Gastrocnemius medialis (tissue), 4 donors: ENCODE measurements around the gene MRM2. TPM values are rescaled to one million over a fixed set of nuclear protein-coding genes. Genes with fewer than 3 reads are reported as not detected.

Experiments
- ATAC-seq, 2 donors: fragments of 150-250 bp; one replicate each; pipeline ENCODE4 v1.9.1; 2016
- DNase-seq, 2 donors: peaks; one replicate each; pipeline ENCODE4 v3.0.0-alpha.2; 2019
- H3K27ac ChIP-seq, 4 donors: fragments of 200-600 bp; sonication (generic); 1 replicate in 1 of 4; 2 replicates in 3 of 4; pipeline ENCODE4 v1.5.1; 2016 to 2018; ENCODE audit warnings: mild to moderate bottlenecking in 2 of 4, moderate library complexity in 1 of 4
- H3K27me3 ChIP-seq, 3 donors: fragments of 200-600 bp; sonication (generic) in 2 of 3; 1 replicate in 1 of 3; 2 replicates in 2 of 3; pipeline versions ENCODE4 v1.5.1 to v1.6.0; 2016 to 2019; ENCODE audit warnings: mild to moderate bottlenecking in 1 of 3, moderate library complexity in 1 of 3
- H3K36me3 ChIP-seq, 2 donors: fragments of 200-600 bp; sonication (generic) in 1 of 2; one replicate each; pipeline ENCODE4 v1.5.1; 2017 to 2018
- H3K4me1 ChIP-seq, 2 donors: fragments of 200-600 bp; sonication (generic) in 1 of 2; one replicate each; pipeline ENCODE4 v1.5.1; 2016 to 2017; ENCODE audit warnings: mild to moderate bottlenecking in 2 of 2
- H3K4me3 ChIP-seq, 4 donors: fragments of 200-600 bp; sonication (generic) in 3 of 4; 1 replicate in 1 of 4; 2 replicates in 3 of 4; pipeline ENCODE4 v1.5.1; 2016 to 2019; ENCODE audit warnings: mild to moderate bottlenecking in 2 of 4
- H3K9me3 ChIP-seq, 3 donors: fragments of 200-600 bp; sonication (generic) in 2 of 3; 1 replicate in 1 of 3; 2 replicates in 2 of 3; pipeline ENCODE4 v1.5.1; 2016 to 2019
- CTCF ChIP-seq, 5 experiments: fragments of 450-650 bp in 3 of 5; fragments of 200-600 bp in 2 of 5; sonication (generic) in 2 of 5; IDR thresholded peaks in 4 of 5; conservative IDR thresholded peaks in 1 of 5; 1 replicate in 4 of 5; 2 replicates in 1 of 5; pipeline ENCODE4 v1.5.1; 2016 to 2019; ENCODE audit warnings: antibody characterized with exemption in 5 of 5, mild to moderate bottlenecking in 3 of 5, moderate library complexity in 3 of 5
- POLR2A ChIP-seq, 2 donors: fragments of 450-650 bp; IDR thresholded peaks; one replicate each; pipeline ENCODE4 v1.6.1; 2017; ENCODE audit warnings: antibody characterized with exemption in 2 of 2, mild to moderate bottlenecking in 2 of 2, moderate library complexity in 2 of 2
- in situ Hi-C, 4 donors: fragments of 200-750 bp; cut with MboI; loops; one replicate each; pipeline versions ENCODE4 v1.15.0 to v1.8.0; 2017; ENCODE audit warnings: low sequenced_read_pairs in 4 of 4
- intact Hi-C: fragments of 100-400 bp; cut with DNase I; formaldehyde crosslinking; loops from one replicate; pipeline ENCODE4 v1.15.1; 2023; ENCODE audit warnings: low total_unique reads
- total RNA-seq, 4 donors: library from RNA; depleted of rRNA; stranded (reverse); fragments of >200 nt; gene quantifications; one replicate each; pipeline versions ENCODE4 v1.1.0 to v1.2.3, GENCODE V29; 2016

Gene MRM2
- total RNA-seq, 4 donors from 2014 or later, result 14.1 to 41.7 (median 16.9) TPM

GRCh38 chr7:2253525-2254244 lies 11.7 kb upstream of the MRM2 start:
- Histone ChIP-seq H3K4me1 (no peaks in the 10 kb centered on the region), H3K36me3 (peaks cover 0 to 9% of the 10 kb centered on the region in 2 donors)
- intact Hi-C loops, result no loop called here

DNA sequence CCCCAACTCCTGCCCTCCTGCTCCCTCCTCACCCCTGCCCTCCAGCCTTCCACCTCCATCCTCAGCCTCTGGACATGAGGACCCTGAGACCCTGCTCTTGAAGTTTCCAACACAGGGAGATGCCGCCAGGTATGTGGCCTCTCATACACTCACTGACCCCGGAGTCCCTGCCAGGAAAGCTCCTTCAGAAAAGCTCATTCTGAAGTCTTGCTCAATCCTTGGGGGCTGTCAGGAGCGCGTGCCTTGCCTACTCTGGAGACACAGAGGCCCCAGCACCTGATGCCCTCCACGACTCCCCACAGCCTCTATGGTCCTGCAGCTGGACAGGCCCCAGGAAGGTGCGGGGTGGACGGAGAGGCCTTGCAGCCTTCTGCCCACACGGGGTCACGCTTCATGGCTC lies 11.0 kb upstream of the MRM2 start:
- Histone ChIP-seq H3K36me3 (peaks cover 0 to 9% of the 10 kb centered on the region in 2 donors), H3K4me3 (no peak overlapping the region), H3K27me3 (no peaks in the 10 kb centered on the region), H3K4me1 (no peaks in the 10 kb centered on the region), H3K9me3 (no peaks in the 10 kb centered on the region), H3K27ac (no peak overlapping the region)
- no peak for TF ChIP-seq POLR2A (IDR thresholded peaks at IDR 0.05)
- in situ Hi-C loops, result no loop called here
- DNase-seq, result no peak
- ATAC-seq, result no peak
- intact Hi-C loops, result no loop called here

More at GRCh38 chr7:2253525-2254244, 11.7 kb upstream of the MRM2 start:
- in situ Hi-C loops, result no loop called here
- Histone ChIP-seq H3K27ac (no peak overlapping the region), H3K9me3 (no peaks in the 10 kb centered on the region), H3K4me3 (no peak overlapping the region), H3K27me3 (no peaks in the 10 kb centered on the region)
- ATAC-seq, result no peak
- TF ChIP-seq CTCF (IDR thresholded peaks at IDR 0.05 in 4 of 5, conservative IDR thresholded peaks at IDR 0.05 in 1 of 5), result no peak
- TF ChIP-seq POLR2A (IDR thresholded peaks at IDR 0.05), result no peak
- no peak for DNase-seq

DNA sequence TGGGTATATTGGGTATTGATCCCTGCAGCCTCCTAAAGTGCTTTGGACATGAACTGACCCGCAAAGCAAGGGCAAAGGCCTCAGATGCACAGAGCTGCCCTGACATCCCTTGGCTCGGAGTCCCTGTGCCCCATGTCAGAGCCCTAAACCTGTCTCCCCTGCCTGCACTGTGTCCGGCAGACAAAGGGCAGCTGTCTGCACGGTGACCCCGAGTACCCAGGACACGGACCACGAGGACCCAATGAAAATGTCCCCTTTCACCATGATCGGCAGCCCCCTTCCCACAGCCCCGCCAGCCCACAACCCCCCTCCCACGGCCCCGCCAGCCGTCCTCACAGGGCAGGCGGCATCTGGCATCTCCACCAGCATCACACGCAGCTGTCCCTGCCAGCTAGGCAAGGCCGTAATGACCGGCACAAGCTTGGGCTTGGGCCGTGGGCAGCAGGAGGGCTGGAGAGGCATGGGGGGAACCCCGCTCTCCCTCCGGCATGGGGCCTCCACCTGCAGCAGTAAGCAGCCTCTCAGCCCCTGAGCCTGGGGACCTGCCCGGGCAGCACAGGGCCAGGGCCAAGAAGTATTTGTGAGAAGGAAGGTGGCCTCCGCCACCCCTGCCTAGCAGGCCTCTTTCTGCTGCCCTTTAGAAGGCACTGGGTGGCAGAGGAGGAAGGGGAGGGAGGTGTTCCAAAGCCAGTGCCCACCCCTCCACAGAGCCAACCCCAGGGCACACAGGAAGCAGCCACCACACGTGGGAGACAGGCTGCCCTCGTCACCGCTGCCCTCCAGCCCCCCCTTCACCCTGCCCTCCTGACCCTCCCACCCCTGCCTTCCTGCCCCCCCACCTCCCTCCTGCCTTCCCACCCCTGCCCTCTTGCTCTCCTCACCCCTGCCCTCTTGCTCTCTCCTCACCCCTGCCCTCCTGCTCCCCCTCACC lies 10.1 kb upstream of the MRM2 start:
- peaks cover 0 to 6% of the 10 kb centered on the region in 2 donors for H3K36me3 ChIP-seq
- no peak for ATAC-seq
- H3K9me3 ChIP-seq, result no peaks in the 10 kb centered on the region
- H3K4me1 ChIP-seq, result no peaks in the 10 kb centered on the region
- intact Hi-C loops, result no loop called here
- no peak overlapping the region for H3K4me3 ChIP-seq
- no peak overlapping the region for H3K27ac ChIP-seq
- TF ChIP-seq POLR2A (IDR thresholded peaks at IDR 0.05), result no peak
- no peak for TF ChIP-seq CTCF (IDR thresholded peaks at IDR 0.05 in 4 of 5, conservative IDR thresholded peaks at IDR 0.05 in 1 of 5)
- no peaks in the 10 kb centered on the region for H3K27me3 ChIP-seq
- in situ Hi-C loops, result no loop called here
- DNase-seq, result no peak

DNA sequence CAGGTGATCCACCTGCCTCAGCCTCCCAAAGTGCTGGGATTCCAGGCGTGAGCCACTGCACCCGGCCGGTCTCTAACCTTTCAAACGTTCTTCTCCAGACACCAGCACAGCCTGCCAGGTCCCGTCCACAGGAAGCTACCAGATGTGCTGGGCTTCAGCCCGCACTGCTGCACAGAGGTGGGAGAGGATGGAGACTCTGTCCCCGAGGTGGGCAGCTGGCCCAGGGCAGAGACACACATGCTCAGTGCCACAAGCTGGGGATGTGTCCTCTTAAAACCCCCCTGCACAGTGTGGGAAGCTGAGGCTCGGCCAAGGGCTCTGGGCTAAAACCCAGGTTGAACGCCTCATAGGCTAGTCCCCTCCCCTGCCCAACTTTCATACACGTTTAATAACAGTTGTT lies 9.4 kb upstream of the MRM2 start:
- intact Hi-C loops, result no loop called here
- no peaks in the 10 kb centered on the region for H3K36me3 ChIP-seq
- no peaks in the 10 kb centered on the region for H3K9me3 ChIP-seq
- no peak overlapping the region for H3K4me3 ChIP-seq
- no peak for TF ChIP-seq CTCF (IDR thresholded peaks at IDR 0.05 in 4 of 5, conservative IDR thresholded peaks at IDR 0.05 in 1 of 5)
- TF ChIP-seq POLR2A (IDR thresholded peaks at IDR 0.05), result no peak
- no peak for DNase-seq
- no peak overlapping the region for H3K27ac ChIP-seq
- H3K4me1 ChIP-seq, result no peaks in the 10 kb centered on the region
- no peak for ATAC-seq
- in situ Hi-C loops, result no loop called here
- no peaks in the 10 kb centered on the region for H3K27me3 ChIP-seq

DNA sequence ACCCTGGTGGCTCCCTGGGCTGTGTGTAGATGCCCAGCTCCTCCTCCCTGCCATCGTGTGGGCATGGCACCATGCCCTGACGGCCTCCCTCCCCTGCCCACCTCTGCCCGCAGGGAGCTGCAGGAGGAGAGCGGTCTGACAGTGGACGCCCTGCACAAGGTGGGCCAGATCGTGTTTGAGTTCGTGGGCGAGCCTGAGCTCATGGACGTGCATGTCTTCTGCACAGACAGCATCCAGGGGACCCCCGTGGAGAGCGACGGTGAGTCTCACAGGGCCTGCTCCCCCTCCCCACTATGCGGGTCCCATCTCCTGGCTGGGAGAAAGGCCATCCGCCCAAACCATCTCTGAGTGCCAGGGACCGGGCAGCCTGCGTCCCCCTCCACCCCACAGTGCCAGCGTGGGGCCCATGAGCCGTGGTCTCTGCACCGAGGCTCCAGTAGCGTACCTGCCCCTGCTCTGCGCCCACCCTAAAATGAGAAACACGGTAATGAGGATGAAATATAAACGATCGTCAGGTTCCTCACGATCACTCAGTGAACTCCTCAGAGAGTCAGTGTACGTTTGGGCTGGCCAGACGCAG lies 7.8 kb upstream of the MRM2 start:
- ATAC-seq (no peak), DNase-seq (no peak)
- Histone ChIP-seq H3K9me3 (no peaks in the 10 kb centered on the region), H3K4me1 (no peaks in the 10 kb centered on the region), H3K36me3 (no peaks in the 10 kb centered on the region), H3K4me3 (no peak overlapping the region), H3K27ac (no peak overlapping the region), H3K27me3 (no peaks in the 10 kb centered on the region)
- intact Hi-C loops, result loop anchor here (10.0 kb wide), 1 partner anchor 305 kb away; the partner anchor contains the start of genes BRAT1 and IQCE
- TF ChIP-seq CTCF (IDR thresholded peaks at IDR 0.05 in 4 of 5, conservative IDR thresholded peaks at IDR 0.05 in 1 of 5) (no peak), POLR2A (IDR thresholded peaks at IDR 0.05) (no peak)
- in situ Hi-C loops, result loop anchor here in 1 of 4 donors (10.0 kb wide), 1 partner anchor 95 kb away; no protein-coding TSS in a partner anchor
